PFSK-1 (cell line): Measurements from ENCODE around the gene RELL1.

Experiments used
- FOXP2 ChIP-seq: optimal IDR thresholded peaks from 2 replicates; pipeline ENCODE3; 2011; ENCODE audit warnings: borderline replicate concordance, control low read depth, inconsistent platforms; ENCODE audit not compliant: insufficient read depth; ENCODE audit errors: extremely low read length, extremely low read depth
- POLR2AphosphoS5 ChIP-seq: IDR thresholded peaks from 2 replicates; pipeline ENCODE4 v1.6.1; 2012; ENCODE audit warnings: low read depth, mild to moderate bottlenecking, control low read depth, low read length, moderate library complexity
- REST ChIP-seq, 2 experiments: IDR thresholded peaks; 2 replicates each; pipeline versions ENCODE4 v1.6.1 to v1.8.0; 2011 to 2012; ENCODE audit warnings: low read depth in 2 of 2, low read length in 2 of 2, control low read depth in 1 of 2, inconsistent platforms in 1 of 2, mild to moderate bottlenecking in 1 of 2, moderate library complexity in 1 of 2; ENCODE audit not compliant: insufficient read depth in 1 of 2
- SIN3A ChIP-seq: IDR thresholded peaks from 2 replicates; pipeline ENCODE4 v1.6.1; 2012; ENCODE audit warnings: mild to moderate bottlenecking, low read length, moderate library complexity, borderline replicate concordance; ENCODE audit not compliant: insufficient read depth
- TAF1 ChIP-seq: IDR thresholded peaks from 2 replicates; pipeline ENCODE4 v1.6.1; 2012; ENCODE audit warnings: low read length, control low read depth, borderline replicate concordance; ENCODE audit not compliant: insufficient read depth

Gene RELL1

DNA sequence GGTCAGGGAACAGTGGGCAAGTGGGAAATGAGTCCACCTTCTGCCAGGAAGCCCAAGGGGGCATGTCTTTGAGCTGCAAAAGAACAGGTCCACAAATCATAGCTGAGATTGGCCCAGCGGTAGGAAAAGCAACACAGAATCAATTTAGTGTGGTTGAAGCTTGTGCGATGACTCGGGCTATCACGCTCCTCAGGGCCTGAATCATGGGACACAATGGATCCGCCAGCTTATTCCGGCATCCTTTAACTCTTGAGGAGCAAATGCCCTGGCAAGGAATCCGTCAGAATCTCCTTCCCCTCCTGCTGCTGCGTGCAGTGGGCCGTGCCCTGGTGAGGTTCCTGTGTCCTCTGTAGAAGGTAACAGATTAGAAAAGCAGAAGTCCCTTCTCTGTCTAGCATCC lies 98.0 kb downstream of the RELL1 start:
- TF ChIP-seq REST (IDR thresholded peaks at IDR 0.05; ENCODE audit: insufficient read depth in 1 of 2, low read depth in 2 of 2, low read length in 2 of 2) (no peak), FOXP2 (no peak)

DNA sequence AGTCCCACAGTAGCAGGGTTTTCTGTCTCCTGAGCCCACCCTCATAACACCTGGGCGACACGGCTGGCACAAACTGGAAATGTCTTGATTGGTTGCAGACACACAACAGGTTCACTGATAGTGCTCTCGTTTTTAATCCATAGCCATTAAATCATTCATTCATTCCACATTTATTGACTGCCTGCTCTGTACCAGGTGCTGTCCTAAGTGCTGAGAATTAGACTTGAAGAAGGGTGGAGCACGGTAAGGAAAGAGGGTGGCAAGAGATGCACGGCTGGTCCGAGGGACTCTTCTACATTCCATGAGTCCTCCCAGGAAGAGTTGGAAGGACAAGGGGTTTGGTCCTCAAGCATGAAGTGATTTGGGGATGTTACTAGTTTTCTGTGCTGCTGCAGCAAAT lies 100.0 kb downstream of the RELL1 start:
- no peak for TF ChIP-seq POLR2AphosphoS5
- peak in 1 of 2 experiments; percentile 67; a peak in 2 of 4 replicates for TF ChIP-seq REST (IDR thresholded peaks at IDR 0.05; ENCODE audit: insufficient read depth in 1 of 2, low read depth in 2 of 2, low read length in 2 of 2)
- no peak for TF ChIP-seq TAF1
- TF ChIP-seq SIN3A = no peak
- TF ChIP-seq FOXP2 = no peak

- no peak for TF ChIP-seq FOXP2
- no peak for TF ChIP-seq SIN3A
- no peak for TF ChIP-seq POLR2AphosphoS5
- no peak for TF ChIP-seq TAF1
- no peak for TF ChIP-seq REST (IDR thresholded peaks at IDR 0.05; ENCODE audit: insufficient read depth in 1 of 2, low read depth in 2 of 2, low read length in 2 of 2)
These were observed 101.6 kb downstream of the RELL1 start for GRCh38 chr4:37584493-37585060.

- TF ChIP-seq POLR2AphosphoS5 = no peak
- no peak for TF ChIP-seq TAF1
- TF ChIP-seq SIN3A = no peak
- no peak for TF ChIP-seq REST (IDR thresholded peaks at IDR 0.05; ENCODE audit: insufficient read depth in 1 of 2, low read depth in 2 of 2, low read length in 2 of 2)
These were observed 102.1 kb downstream of the RELL1 start for GRCh38 chr4:37584071-37584470.

DNA sequence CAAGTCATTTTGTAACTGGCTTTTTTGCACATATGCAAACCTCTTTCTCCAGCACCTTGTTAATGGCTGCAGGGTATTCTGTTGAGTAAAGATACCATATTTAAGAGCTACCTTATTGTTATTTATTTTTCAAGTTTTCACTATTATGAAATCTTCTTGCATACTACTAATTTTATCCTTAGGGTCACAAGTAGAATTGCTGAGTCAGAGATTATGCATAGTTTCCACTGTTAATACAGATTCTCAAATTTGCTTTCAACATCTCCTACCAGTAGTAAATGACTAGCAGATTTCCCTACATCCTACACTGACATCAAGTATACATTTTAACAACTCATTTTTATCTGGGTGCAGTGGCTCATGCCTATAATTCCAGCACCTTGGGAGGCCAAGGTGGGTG lies 112.6 kb downstream of the RELL1 start:
- TF ChIP-seq SIN3A (no peak), FOXP2 (no peak), TAF1 (no peak), REST (IDR thresholded peaks at IDR 0.05; ENCODE audit: insufficient read depth in 1 of 2, low read depth in 2 of 2, low read length in 2 of 2) (no peak)
